ENCODE measurements around the gene TMEM63A.
"Not testable (repeated sequence)": the region's sequence is repeated elsewhere in the genome, so short reads cannot be mapped to it uniquely, and the experiment has no call there.

TMEM63A gene

GRCh38 chr1:225816643-225817538 lies 65.3 kb downstream of the TMEM63A start:
- DNase-seq: no peak

- no peak for DNase-seq
Measured at GRCh38 chr1:225815526-225816178, 66.5 kb downstream of the TMEM63A start.

- not testable (repeated sequence) for DNase-seq
Measured at GRCh38 chr1:225815090-225815489, 67.1 kb downstream of the TMEM63A start.

- no peak for DNase-seq
Measured at GRCh38 chr1:225814381-225814780, 67.8 kb downstream of the TMEM63A start.

- peak; percentile 66 for DNase-seq
Measured at GRCh38 chr1:225813214-225813964, 68.8 kb downstream of the TMEM63A start.

- DNase-seq: no peak
Measured at GRCh38 chr1:225812488-225813213, 69.5 kb downstream of the TMEM63A start.

GRCh38 chr1:225811622-225812487 lies 70.3 kb downstream of the TMEM63A start:
- no peak for DNase-seq

- not testable (repeated sequence) for DNase-seq
Measured at GRCh38 chr1:225810579-225811538, 71.3 kb downstream of the TMEM63A start.

- peak; percentile 85 for DNase-seq
Measured at GRCh38 chr1:225809842-225810578, 72.2 kb downstream of the TMEM63A start, which contains the start of gene EPHX1. Gene EPHX1, plus strand, starts transcription at chr1:225810124. Its CDS starts 18,606 bp downstream, at chr1:225828730.

GRCh38 chr1:225808136-225808535 lies 74.0 kb downstream of the TMEM63A start:
- DNase-seq: no peak

GRCh38 chr1:225806736-225807135 lies 75.4 kb downstream of the TMEM63A start:
- not testable (repeated sequence) for DNase-seq

- no peak for DNase-seq
Measured at GRCh38 chr1:225806249-225806648, 75.9 kb downstream of the TMEM63A start.

- not testable (repeated sequence) for DNase-seq
Measured at GRCh38 chr1:225801146-225801545, 81.0 kb downstream of the TMEM63A start.

GRCh38 chr1:225796097-225796496 lies 86.1 kb downstream of the TMEM63A start:
- not testable (repeated sequence) for DNase-seq

Data from NCI-H774 (cell line).